Measurements from ENCODE around the gene GPRIN3. TPM values are rescaled to one million over a fixed set of nuclear protein-coding genes. Genes with fewer than 3 reads are reported as not detected.
A peak's percentile ranks its signal among the peaks of the same experiment; 100 is the strongest.
"Not testable (repeated sequence)": the region's sequence is repeated elsewhere in the genome, so short reads cannot be mapped to it uniquely, and the experiment has no call there.

GPRIN3 gene
- total and polyA plus RNA-seq, 3 donors from 2014 or later, result 0.58 to 2.5 (median 2.2) TPM

GRCh38 chr4:89254847-89255246 is 52.8 kb downstream of the GPRIN3 start:
- 19 to 28% methylated on average over 3 of the region's 3 CpGs for WGBS, 2 donors
- Histone ChIP-seq H3K4me3 (no peak overlapping the region), H3K27me3 (no peaks in the 10 kb centered on the region), H3K27ac (no peak overlapping the region), H3K36me3 (ENCODE audit: low read depth, missing control alignments) (no peaks in the 10 kb centered on the region), H3K4me1 (no peaks in the 10 kb centered on the region), H3K9me3 (no peaks in the 10 kb centered on the region)
- peak; percentile 48 to 87 (median 55) for TF ChIP-seq CTCF (IDR thresholded peaks at IDR 0.05)
- TF ChIP-seq POLR2A (IDR thresholded peaks at IDR 0.05), result no peak
- DNase-seq, result peak; percentile 46
- intact Hi-C loops (cut with DNase I; ENCODE audit: low total_unique reads), result no loop called here

- intact Hi-C loops (cut with DNase I; ENCODE audit: low total_unique reads); H3K36me3 ChIP-seq (ENCODE audit: low read depth, missing control alignments); H3K27ac ChIP-seq; H3K4me1 ChIP-seq; H3K9me3 ChIP-seq; H3K27me3 ChIP-seq; H3K4me3 ChIP-seq; DNase-seq: not testable (repeated sequence)
- WGBS, 2 donors, result 85 to 88% methylated on average over 4 of the region's 4 CpGs
These were observed 53.3 kb downstream of the GPRIN3 start for GRCh38 chr4:89254347-89254746.

- no peaks in the 10 kb centered on the region for H3K4me1 ChIP-seq
- WGBS, 2 donors, result 89 to 93% methylated on average over 1 of the region's 1 CpG
- intact Hi-C loops (cut with DNase I; ENCODE audit: low total_unique reads), result no loop called here
- no peaks in the 10 kb centered on the region for H3K36me3 ChIP-seq (ENCODE audit: low read depth, missing control alignments)
- TF ChIP-seq POLR2A (IDR thresholded peaks at IDR 0.05), result no peak
- TF ChIP-seq CTCF (IDR thresholded peaks at IDR 0.05), result no peak
- H3K4me3 ChIP-seq, result no peak overlapping the region
- H3K27me3 ChIP-seq, result no peaks in the 10 kb centered on the region
- no peak overlapping the region for H3K27ac ChIP-seq
- H3K9me3 ChIP-seq, result no peaks in the 10 kb centered on the region
- no peak for DNase-seq
These were observed 53.7 kb downstream of the GPRIN3 start for GRCh38 chr4:89253935-89254334.

GRCh38 chr4:89253311-89253710 is 54.3 kb downstream of the GPRIN3 start:
- WGBS, 2 donors, result 82 to 83% methylated on average over 4 of the region's 4 CpGs
- intact Hi-C loops (cut with DNase I; ENCODE audit: low total_unique reads), result no loop called here
- DNase-seq, result no peak
- H3K4me3 ChIP-seq, result no peak overlapping the region
- no peak for TF ChIP-seq CTCF (IDR thresholded peaks at IDR 0.05)
- no peak for TF ChIP-seq POLR2A (IDR thresholded peaks at IDR 0.05)
- no peak overlapping the region for H3K27ac ChIP-seq
- H3K4me1 ChIP-seq, result no peaks in the 10 kb centered on the region
- H3K27me3 ChIP-seq, result no peaks in the 10 kb centered on the region
- no peaks in the 10 kb centered on the region for H3K9me3 ChIP-seq
- H3K36me3 ChIP-seq (ENCODE audit: low read depth, missing control alignments), result no peaks in the 10 kb centered on the region

GRCh38 chr4:89251396-89251795 is 56.2 kb downstream of the GPRIN3 start:
- no peak for DNase-seq
- Histone ChIP-seq H3K9me3 (no peaks in the 10 kb centered on the region), H3K4me1 (no peaks in the 10 kb centered on the region), H3K4me3 (no peak overlapping the region), H3K36me3 (ENCODE audit: low read depth, missing control alignments) (no peaks in the 10 kb centered on the region), H3K27me3 (no peaks in the 10 kb centered on the region), H3K27ac (no peak overlapping the region)
- intact Hi-C loops (cut with DNase I; ENCODE audit: low total_unique reads), result no loop called here
- no peak for TF ChIP-seq POLR2A (IDR thresholded peaks at IDR 0.05)
- no peak for TF ChIP-seq CTCF (IDR thresholded peaks at IDR 0.05)

Data from testis (tissue), 3 donors.